Neural cell (in vitro differentiated cells): ENCODE measurements around the gene HS3ST3A1.

Experiments used
- EP300 ChIP-seq: fragments of 450-650 bp; conservative IDR thresholded peaks from 2 replicates; pipeline ENCODE4 v1.6.1; 2014; ENCODE audit warnings: antibody characterized with exemption, mild to moderate bottlenecking, moderate library complexity; ENCODE audit not compliant: poor library complexity, severe bottlenecking
- POLR2AphosphoS5 ChIP-seq: IDR thresholded peaks from 2 replicates; pipeline ENCODE4 v1.6.1; 2012
- SMC3 ChIP-seq: fragments of 450-650 bp; conservative IDR thresholded peaks from 2 replicates; pipeline ENCODE4 v1.6.1; 2014; ENCODE audit warnings: antibody characterized with exemption, mild to moderate bottlenecking, moderate library complexity; ENCODE audit not compliant: poor library complexity
- TAF1 ChIP-seq: IDR thresholded peaks from 2 replicates; pipeline ENCODE4 v1.6.1; 2012; ENCODE audit warnings: low read depth
- TF ChIP-seq, protein P1 (sequence below): fragments of 450-650 bp; IDR thresholded peaks from 2 replicates; pipeline ENCODE4 v1.5.1; 2014; ENCODE audit warnings: antibody characterized with exemption, mild to moderate bottlenecking, moderate library complexity; ENCODE audit not compliant: poor library complexity, severe bottlenecking

GRCh38 chr17:13589658-13590057 is 12.1 kb downstream of the HS3ST3A1 start:
- TF ChIP-seq EP300 = no peak
- TF ChIP-seq, protein P1, sequence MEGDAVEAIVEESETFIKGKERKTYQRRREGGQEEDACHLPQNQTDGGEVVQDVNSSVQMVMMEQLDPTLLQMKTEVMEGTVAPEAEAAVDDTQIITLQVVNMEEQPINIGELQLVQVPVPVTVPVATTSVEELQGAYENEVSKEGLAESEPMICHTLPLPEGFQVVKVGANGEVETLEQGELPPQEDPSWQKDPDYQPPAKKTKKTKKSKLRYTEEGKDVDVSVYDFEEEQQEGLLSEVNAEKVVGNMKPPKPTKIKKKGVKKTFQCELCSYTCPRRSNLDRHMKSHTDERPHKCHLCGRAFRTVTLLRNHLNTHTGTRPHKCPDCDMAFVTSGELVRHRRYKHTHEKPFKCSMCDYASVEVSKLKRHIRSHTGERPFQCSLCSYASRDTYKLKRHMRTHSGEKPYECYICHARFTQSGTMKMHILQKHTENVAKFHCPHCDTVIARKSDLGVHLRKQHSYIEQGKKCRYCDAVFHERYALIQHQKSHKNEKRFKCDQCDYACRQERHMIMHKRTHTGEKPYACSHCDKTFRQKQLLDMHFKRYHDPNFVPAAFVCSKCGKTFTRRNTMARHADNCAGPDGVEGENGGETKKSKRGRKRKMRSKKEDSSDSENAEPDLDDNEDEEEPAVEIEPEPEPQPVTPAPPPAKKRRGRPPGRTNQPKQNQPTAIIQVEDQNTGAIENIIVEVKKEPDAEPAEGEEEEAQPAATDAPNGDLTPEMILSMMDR = no peak
- TF ChIP-seq POLR2AphosphoS5 = no peak
- no peak for TF ChIP-seq SMC3
- TF ChIP-seq TAF1 = no peak
